ENCODE measurements around the gene PMF1. TPM values are rescaled to one million over a fixed set of nuclear protein-coding genes. Genes with fewer than 3 reads are reported as not detected.

PMF1 gene
- total and polyA plus RNA-seq, 2 experiments from 2014 or later = 44.4 to 47.7 TPM

DNA sequence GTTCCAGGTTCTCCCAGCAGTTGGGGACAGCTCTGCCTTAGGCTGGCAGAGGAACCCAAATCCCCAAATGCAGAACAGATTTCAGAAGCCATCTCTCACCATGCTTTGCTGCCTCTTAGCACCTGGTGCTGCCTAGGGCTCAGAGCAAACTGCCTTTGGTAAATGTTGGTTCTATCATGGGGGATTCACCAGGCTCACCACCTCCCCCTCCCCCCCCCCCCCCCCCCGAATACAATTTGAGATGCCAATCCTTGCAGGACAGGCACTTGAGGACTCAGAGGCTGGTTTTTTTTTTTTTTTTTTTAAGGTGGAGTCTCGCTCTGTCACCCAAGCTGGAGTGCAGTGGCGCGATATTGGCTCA lies 35.5 kb downstream of the PMF1 start:
- no peak overlapping the region for H3K27ac ChIP-seq
- H3K9me2 ChIP-seq (ENCODE audit: insufficient read depth) = no peaks in the 10 kb centered on the region
- no peaks in the 10 kb centered on the region for H3K4me1 ChIP-seq (ENCODE audit: insufficient read depth)
- H3K9ac ChIP-seq = no peak overlapping the region
- TF ChIP-seq EZH2phosphoT487 (IDR thresholded peaks at IDR 0.05; ENCODE audit: insufficient read depth, low read depth) (no peak), EZH2 (IDR thresholded peaks at IDR 0.05; ENCODE audit: insufficient read depth, poor library complexity, severe bottlenecking) (no peak)
- no peak overlapping the region for H3K4me3 ChIP-seq
- peaks cover 4% of the 10 kb centered on the region; the same call in 1 of the 2 replicates for H3F3A ChIP-seq (ENCODE audit: insufficient read depth)
- H2AFZ ChIP-seq = no peak overlapping the region
- no peaks in the 10 kb centered on the region for H3K9me3 ChIP-seq (ENCODE audit: low read depth)
- 14 to 68% methylated on average over 1 to 4 of the region's 4 CpGs for whole genome bisulfite sequencing, 2 experiments (ENCODE audit: low coverage in 1 of 2, low lambda C conversion rate in 2 of 2, missing lambda C conversion rate in 2 of 2)
- no peak for DNase-seq
- no peaks in the 10 kb centered on the region for H4K20me1 ChIP-seq (ENCODE audit: insufficient read depth)
- H3K4me2 ChIP-seq (ENCODE audit: unreplicated experiment) = no peak overlapping the region
- in situ Hi-C loops (cut with MboI) = no loop called here
- H3K27me3 ChIP-seq (replicated peaks; ENCODE audit: insufficient read depth) = no peaks in the 10 kb centered on the region
- H3K36me3 ChIP-seq (ENCODE audit: low read depth) = peaks cover 16% of the 10 kb centered on the region
- H3K79me2 ChIP-seq (ENCODE audit: insufficient read depth) = no peaks in the 10 kb centered on the region

DNA sequence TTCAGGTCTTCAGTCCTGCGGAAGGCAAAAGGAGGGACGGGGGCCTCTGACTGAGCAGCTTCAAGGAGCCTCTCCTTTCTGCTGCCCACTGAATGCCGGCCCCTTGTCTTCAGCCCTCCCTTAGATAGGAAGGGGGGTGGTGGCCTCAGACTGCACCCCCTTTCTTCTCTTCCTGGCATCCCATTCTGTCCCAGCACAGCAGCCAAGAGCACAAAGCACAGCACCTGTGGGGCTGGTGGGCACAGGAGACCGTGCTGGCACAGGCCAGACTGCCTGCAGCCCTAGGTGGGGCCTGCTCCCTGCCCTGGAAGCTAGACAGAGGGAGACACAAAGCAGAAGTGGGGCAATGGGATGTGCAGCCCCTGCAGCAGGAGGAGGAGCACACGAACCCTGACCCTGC lies 36.8 kb downstream of the PMF1 start:
- no peak overlapping the region for H2AFZ ChIP-seq
- 93 to 97% methylated on average over 5 of the region's 5 CpGs for WGBS, 2 experiments (ENCODE audit: low coverage in 1 of 2, low lambda C conversion rate in 2 of 2, missing lambda C conversion rate in 2 of 2)
- no peak overlapping the region for H3K9ac ChIP-seq
- H3K27me3 ChIP-seq (replicated peaks; ENCODE audit: insufficient read depth) = no peaks in the 10 kb centered on the region
- no peak for DNase-seq
- TF ChIP-seq EZH2 (IDR thresholded peaks at IDR 0.05; ENCODE audit: insufficient read depth, poor library complexity, severe bottlenecking) (no peak), EZH2phosphoT487 (IDR thresholded peaks at IDR 0.05; ENCODE audit: insufficient read depth, low read depth) (no peak)
- H3K9me2 ChIP-seq (ENCODE audit: insufficient read depth) = no peaks in the 10 kb centered on the region
- peaks cover 24% of the 10 kb centered on the region for H3K36me3 ChIP-seq (ENCODE audit: low read depth)
- H3K9me3 ChIP-seq (ENCODE audit: low read depth) = no peaks in the 10 kb centered on the region
- H3K4me1 ChIP-seq (ENCODE audit: insufficient read depth) = no peaks in the 10 kb centered on the region
- no peak overlapping the region for H3K4me2 ChIP-seq (ENCODE audit: unreplicated experiment)
- no peaks in the 10 kb centered on the region for H4K20me1 ChIP-seq (ENCODE audit: insufficient read depth)
- in situ Hi-C loops (cut with MboI) = no loop called here
- H3K27ac ChIP-seq = no peak overlapping the region
- H3K4me3 ChIP-seq = no peak overlapping the region
- peaks cover 4% of the 10 kb centered on the region; the same call in 1 of the 2 replicates for H3F3A ChIP-seq (ENCODE audit: insufficient read depth)
- no peaks in the 10 kb centered on the region for H3K79me2 ChIP-seq (ENCODE audit: insufficient read depth)

DNA sequence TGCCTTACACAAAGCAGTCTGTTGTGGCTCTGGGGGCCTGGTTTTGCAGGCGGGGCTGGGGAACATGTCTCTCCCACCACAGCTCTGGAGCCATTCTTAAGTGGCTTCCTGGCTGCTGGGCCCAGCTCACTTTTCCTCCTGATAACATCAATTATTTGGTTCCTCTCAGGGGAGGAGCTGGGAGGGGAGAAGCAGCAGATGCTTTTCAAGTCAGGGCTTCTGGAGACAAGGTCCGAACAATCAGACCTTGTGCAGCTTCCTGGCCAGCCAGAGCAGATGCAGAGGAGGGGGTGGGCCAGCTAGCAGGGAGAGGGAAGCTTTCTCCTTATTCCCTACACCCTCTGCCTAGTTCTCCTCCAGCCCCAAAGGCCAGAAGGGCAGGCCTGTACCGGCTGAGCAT lies 38.7 kb downstream of the PMF1 start:
- H4K20me1 ChIP-seq (ENCODE audit: insufficient read depth) = no peaks in the 10 kb centered on the region
- TF ChIP-seq EZH2 (IDR thresholded peaks at IDR 0.05; ENCODE audit: insufficient read depth, poor library complexity, severe bottlenecking) (no peak), EZH2phosphoT487 (IDR thresholded peaks at IDR 0.05; ENCODE audit: insufficient read depth, low read depth) (no peak)
- H2AFZ ChIP-seq = no peak overlapping the region
- H3K27me3 ChIP-seq (replicated peaks; ENCODE audit: insufficient read depth) = no peaks in the 10 kb centered on the region
- H3K27ac ChIP-seq = no peak overlapping the region
- DNase-seq = no peak
- no peak overlapping the region for H3K9ac ChIP-seq
- peaks cover 24% of the 10 kb centered on the region for H3K36me3 ChIP-seq (ENCODE audit: low read depth)
- H3K4me1 ChIP-seq (ENCODE audit: insufficient read depth) = no peaks in the 10 kb centered on the region
- no peak overlapping the region for H3K4me2 ChIP-seq (ENCODE audit: unreplicated experiment)
- no peaks in the 10 kb centered on the region for H3K9me2 ChIP-seq (ENCODE audit: insufficient read depth)
- in situ Hi-C loops (cut with MboI) = no loop called here
- WGBS, 2 experiments (ENCODE audit: low coverage in 1 of 2, low lambda C conversion rate in 2 of 2, missing lambda C conversion rate in 2 of 2) = 70 to 72% methylated on average over 3 of the region's 3 CpGs
- H3K4me3 ChIP-seq = no peak overlapping the region
- no peaks in the 10 kb centered on the region for H3K79me2 ChIP-seq (ENCODE audit: insufficient read depth)
- H3F3A ChIP-seq (ENCODE audit: insufficient read depth) = peaks cover 4% of the 10 kb centered on the region; the same call in 1 of the 2 replicates
- H3K9me3 ChIP-seq (ENCODE audit: low read depth) = no peaks in the 10 kb centered on the region

DNA sequence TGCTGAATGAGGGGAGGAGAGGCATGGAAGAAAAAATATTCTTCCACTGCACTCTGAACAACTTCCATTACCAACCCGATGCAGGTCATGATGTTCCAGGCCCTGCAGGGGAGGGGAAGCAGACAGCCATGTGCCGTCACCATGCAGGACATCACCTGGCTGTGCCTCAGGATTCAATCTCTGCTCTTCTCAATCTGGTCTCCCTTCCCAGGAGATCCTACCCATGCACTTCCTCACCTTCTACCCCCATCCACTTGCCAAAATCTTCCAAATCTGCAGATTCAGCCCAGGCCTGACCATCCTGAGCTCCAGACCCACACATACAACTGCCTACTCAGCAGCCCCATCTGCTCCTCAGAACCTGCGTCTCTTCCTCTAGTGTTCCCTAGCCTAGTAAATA lies 40.8 kb downstream of the PMF1 start:
- DNase-seq = no peak
- no peak overlapping the region for H3K9ac ChIP-seq
- peaks cover 4% of the 10 kb centered on the region; the same call in 1 of the 2 replicates for H3F3A ChIP-seq (ENCODE audit: insufficient read depth)
- no peaks in the 10 kb centered on the region for H3K9me3 ChIP-seq (ENCODE audit: low read depth)
- TF ChIP-seq EZH2phosphoT487 (IDR thresholded peaks at IDR 0.05; ENCODE audit: insufficient read depth, low read depth) (no peak), EZH2 (IDR thresholded peaks at IDR 0.05; ENCODE audit: insufficient read depth, poor library complexity, severe bottlenecking) (no peak)
- no peak overlapping the region for H3K4me3 ChIP-seq
- no peaks in the 10 kb centered on the region for H3K4me1 ChIP-seq (ENCODE audit: insufficient read depth)
- 96 to 98% methylated on average over 3 of the region's 3 CpGs for WGBS, 2 experiments (ENCODE audit: low coverage in 1 of 2, low lambda C conversion rate in 2 of 2, missing lambda C conversion rate in 2 of 2)
- H2AFZ ChIP-seq = no peak overlapping the region
- no peak overlapping the region for H3K4me2 ChIP-seq (ENCODE audit: unreplicated experiment)
- in situ Hi-C loops (cut with MboI) = no loop called here
- no peaks in the 10 kb centered on the region for H3K27me3 ChIP-seq (replicated peaks; ENCODE audit: insufficient read depth)
- peaks cover 42% of the 10 kb centered on the region for H3K36me3 ChIP-seq (ENCODE audit: low read depth)
- no peaks in the 10 kb centered on the region for H4K20me1 ChIP-seq (ENCODE audit: insufficient read depth)
- no peaks in the 10 kb centered on the region for H3K79me2 ChIP-seq (ENCODE audit: insufficient read depth)
- no peaks in the 10 kb centered on the region for H3K9me2 ChIP-seq (ENCODE audit: insufficient read depth)
- H3K27ac ChIP-seq = no peak overlapping the region

DNA sequence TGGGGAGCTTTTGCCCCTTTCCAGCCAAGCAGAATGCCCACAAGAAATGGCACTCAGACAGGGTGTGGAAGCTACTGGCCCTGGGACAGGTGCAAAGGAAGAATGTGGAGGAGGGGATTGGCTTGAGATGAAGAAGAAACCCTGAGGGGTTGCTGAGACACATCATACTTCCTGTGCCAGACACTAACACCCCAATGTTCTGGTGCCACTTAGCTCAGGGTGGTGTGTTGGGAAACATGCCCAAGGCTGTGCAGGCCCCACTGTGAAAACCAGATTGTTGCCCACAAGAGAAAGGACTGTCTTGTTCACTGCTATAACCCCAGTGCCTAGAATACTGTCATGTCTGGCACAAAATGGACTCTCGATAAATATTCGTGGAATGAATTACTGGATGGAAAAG lies 44.9 kb downstream of the PMF1 start:
- H3K9me3 ChIP-seq (ENCODE audit: low read depth) = no peaks in the 10 kb centered on the region

More for the DNA sequence above, 44.9 kb downstream of the PMF1 start:
- H3K27me3 ChIP-seq (replicated peaks; ENCODE audit: insufficient read depth) = no peaks in the 10 kb centered on the region
- no peak overlapping the region for H3K27ac ChIP-seq
- H3K9me2 ChIP-seq (ENCODE audit: insufficient read depth) = no peaks in the 10 kb centered on the region
- H3K9ac ChIP-seq = no peak overlapping the region
- no peak overlapping the region for H3K4me2 ChIP-seq (ENCODE audit: unreplicated experiment)
- WGBS, 2 experiments (ENCODE audit: low coverage in 1 of 2, low lambda C conversion rate in 2 of 2, missing lambda C conversion rate in 2 of 2) = 93 to 100% methylated on average over 2 of the region's 2 CpGs
- no peaks in the 10 kb centered on the region for H4K20me1 ChIP-seq (ENCODE audit: insufficient read depth)
- H2AFZ ChIP-seq = no peak overlapping the region
- in situ Hi-C loops (cut with MboI) = no loop called here
- TF ChIP-seq EZH2 (IDR thresholded peaks at IDR 0.05; ENCODE audit: insufficient read depth, poor library complexity, severe bottlenecking) = no peak
- TF ChIP-seq EZH2phosphoT487 (IDR thresholded peaks at IDR 0.05; ENCODE audit: insufficient read depth, low read depth) = no peak
- no peak overlapping the region for H3K4me3 ChIP-seq
- peaks cover 53% of the 10 kb centered on the region for H3K36me3 ChIP-seq (ENCODE audit: low read depth)
- DNase-seq = no peak
- H3K4me1 ChIP-seq (ENCODE audit: insufficient read depth) = peaks cover 8% of the 10 kb centered on the region
- H3F3A ChIP-seq (ENCODE audit: insufficient read depth) = peaks cover 12% of the 10 kb centered on the region; the same call in 1 of the 2 replicates
- peaks cover 7% of the 10 kb centered on the region; the same call in 1 of the 2 replicates for H3K79me2 ChIP-seq (ENCODE audit: insufficient read depth)

Measured in GM23248 (cell line).